GM18498 (cell line): Measurements from ENCODE around the gene NUP160.
"Not testable (repeated sequence)": the region's sequence is repeated elsewhere in the genome, so short reads cannot be mapped to it uniquely, and the experiment has no call there.

Experiments used
- ATAC-seq: cut with Tn5 transposase; IDR thresholded peaks from one replicate; pipeline ENCODE4 v1.9.1; 2021; ENCODE audit warnings: mild to moderate bottlenecking, moderate library complexity; ENCODE audit not compliant: unreplicated experiment

The NUP160 gene

GRCh38 chr11:47800759-47801158 lies 47.4 kb downstream of the NUP160 start:
- no peak for ATAC-seq

- ATAC-seq: no peak
Observed at GRCh38 chr11:47797633-47798032, 50.5 kb downstream of the NUP160 start.

- ATAC-seq: no peak
Observed at GRCh38 chr11:47791774-47792430, 56.2 kb downstream of the NUP160 start.

GRCh38 chr11:47790017-47790416 lies 58.1 kb downstream of the NUP160 start:
- ATAC-seq: not testable (repeated sequence)

GRCh38 chr11:47788181-47788580 lies 60.0 kb downstream of the NUP160 start:
- no peak for ATAC-seq

GRCh38 chr11:47786373-47786772 lies 61.8 kb downstream of the NUP160 start:
- ATAC-seq: no peak

- ATAC-seq: no peak
Observed at GRCh38 chr11:47784785-47785381, 63.3 kb downstream of the NUP160 start.

- no peak for ATAC-seq
Observed at GRCh38 chr11:47783087-47783610, 65.0 kb downstream of the NUP160 start.

GRCh38 chr11:47778878-47779483 lies 69.2 kb downstream of the NUP160 start:
- no peak for ATAC-seq

- no peak for ATAC-seq
Observed at GRCh38 chr11:47775240-47775869, 72.8 kb downstream of the NUP160 start.

- no peak for ATAC-seq
Observed at GRCh38 chr11:47773882-47774281, 74.3 kb downstream of the NUP160 start.

GRCh38 chr11:47769556-47769955 lies 78.6 kb downstream of the NUP160 start:
- ATAC-seq: not testable (repeated sequence)

GRCh38 chr11:47768101-47768612 lies 80.0 kb downstream of the NUP160 start:
- no peak for ATAC-seq

- peak; percentile 43 for ATAC-seq
Observed at GRCh38 chr11:47766509-47767227, 81.5 kb downstream of the NUP160 start.

- no peak for ATAC-seq
Observed at GRCh38 chr11:47765086-47765485, 83.1 kb downstream of the NUP160 start.

- not testable (repeated sequence) for ATAC-seq
Observed at GRCh38 chr11:47759291-47759690, 88.9 kb downstream of the NUP160 start.

- no peak for ATAC-seq
Observed at GRCh38 chr11:47756208-47756607, 91.9 kb downstream of the NUP160 start.

- no peak for ATAC-seq
Observed at GRCh38 chr11:47750725-47751124, 97.4 kb downstream of the NUP160 start.

- not testable (repeated sequence) for ATAC-seq
Observed at GRCh38 chr11:47742494-47742893, 105.7 kb downstream of the NUP160 start.

- ATAC-seq: not testable (repeated sequence)
Observed at GRCh38 chr11:47737817-47738216, 110.3 kb downstream of the NUP160 start.

- ATAC-seq: no peak
Observed at GRCh38 chr11:47732271-47732670, 115.9 kb downstream of the NUP160 start.
